ENCODE results near the gene PPFIA3. TPM values are rescaled to one million over a fixed set of nuclear protein-coding genes. Genes with fewer than 3 reads are reported as not detected.

Gene PPFIA3
- total and polyA plus RNA-seq, 2 of the 4 experiments (the other 2 are of a cell fraction): 0.90 to 2.4 TPM

DNA sequence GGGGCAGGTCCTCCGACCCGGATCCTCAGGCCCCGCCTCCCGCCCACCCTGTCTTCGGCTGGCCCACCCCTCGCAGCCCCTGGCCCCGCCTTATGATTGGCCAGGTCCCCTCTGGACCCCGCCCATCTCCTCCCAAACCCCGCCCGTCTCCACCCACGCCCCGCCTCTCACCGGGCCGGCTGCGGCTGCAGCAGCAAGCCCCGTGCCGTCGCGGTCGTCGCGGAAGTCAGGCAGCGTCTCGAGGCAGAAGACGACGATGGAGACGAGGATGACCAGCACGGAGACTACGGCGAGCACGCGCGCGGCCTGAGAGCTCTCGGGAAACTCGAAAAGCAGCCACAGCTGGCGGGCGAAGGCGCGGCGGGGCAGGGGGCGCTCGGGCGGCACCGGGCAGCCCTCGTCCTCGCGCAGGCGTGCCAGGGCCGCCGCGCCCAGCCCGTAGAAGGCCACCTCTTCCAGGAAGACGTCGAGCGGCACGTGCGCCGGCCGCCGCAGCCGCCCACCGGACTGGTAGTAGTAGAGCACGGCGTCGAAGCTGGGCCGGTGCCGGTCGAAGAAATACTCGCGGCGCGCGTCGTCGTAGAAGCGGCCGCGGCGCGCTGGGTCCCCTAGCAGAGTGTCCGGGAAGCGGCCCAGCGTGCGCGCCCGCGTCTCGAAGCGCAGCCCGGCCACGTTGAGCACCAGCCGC, 47.3 kb upstream of the PPFIA3 start:
- Histone ChIP-seq H4K91ac (ENCODE audit: insufficient read depth, low read depth, low read length) (no peak overlapping the region), H2BK20ac (ENCODE audit: low read depth, low read length) (no peak overlapping the region), H3K4me1 (ENCODE audit: control insufficient read depth, insufficient read depth, low read length) (no peaks in the 10 kb centered on the region), H3K9me3 (ENCODE audit: control insufficient read depth, insufficient read depth, low read length) (peaks cover 18% of the 10 kb centered on the region), H2AFZ (replicated peaks; ENCODE audit: low read length, poor library complexity) (peak overlapping the region; percentile 75), H2BK120ac (ENCODE audit: low read depth, low read length) (no peak overlapping the region), H4K8ac (ENCODE audit: low read depth in 2 of 2, low read length in 2 of 2) (no peak overlapping the region), H3K23ac (ENCODE audit: low read depth, low read length) (no peak overlapping the region), H3K18ac (ENCODE audit: low read depth, low read length) (no peak overlapping the region), H3K27ac (ENCODE audit: insufficient read depth, low read length) (no peak overlapping the region), H3K4ac (ENCODE audit: low read depth, low read length) (no peak overlapping the region), H2AK5ac (ENCODE audit: low read depth, low read length) (no peak overlapping the region), H3K9ac (ENCODE audit: low read depth, low read length) (no peak overlapping the region), H4K20me1 (ENCODE audit: insufficient read depth, low read length) (no peaks in the 10 kb centered on the region), H3K9me1 (ENCODE audit: insufficient read depth, low read length) (no peaks in the 10 kb centered on the region), H4K5ac (ENCODE audit: low read depth, low read length) (no peak overlapping the region), H3K27me3 (ENCODE audit: control insufficient read depth, insufficient read depth, low read length) (peaks cover 42% of the 10 kb centered on the region), H2BK5ac (ENCODE audit: low read depth, low read length, poor library complexity, severe bottlenecking) (no peak overlapping the region), H2BK15ac (ENCODE audit: low read depth, low read length) (no peak overlapping the region), H3K14ac (replicated peaks; ENCODE audit: low read depth, low read length) (no peak overlapping the region), H3K36me3 (ENCODE audit: control insufficient read depth, insufficient read depth, low read length) (no peaks in the 10 kb centered on the region), H3K56ac (ENCODE audit: extremely low read depth, insufficient read depth, low read length) (no peak overlapping the region), H3K79me1 (ENCODE audit: low read depth in 1 of 2, low read length in 2 of 2) (no peaks in the 10 kb centered on the region), H2AK9ac (replicated peaks; ENCODE audit: low read depth, low read length, poor library complexity) (no peak overlapping the region), H3K4me3 (ENCODE audit: insufficient read depth, low read depth, low read length) (no peak overlapping the region), H3K4me2 (ENCODE audit: low read depth, low read length) (no peak overlapping the region)
- ChIA-PET CTCF (no interaction called here), POLR2A (ENCODE audit: unreplicated experiment) (no interaction called here)
- no TSS peak for BruUV-seq (replicated peaks)
- TF ChIP-seq USF2 (IDR thresholded peaks at IDR 0.05; ENCODE audit: low read depth, low read length): no peak
- TF ChIP-seq MAFK (IDR thresholded peaks at IDR 0.05; ENCODE audit: low read depth, low read length): no peak
- no peak for TF ChIP-seq CEBPB (IDR thresholded peaks at IDR 0.05; ENCODE audit: low read depth, low read length)
- no peak for TF ChIP-seq SMC3 (IDR thresholded peaks at IDR 0.05; ENCODE audit: low read depth, low read length)
- TF ChIP-seq BHLHE40 (IDR thresholded peaks at IDR 0.05; ENCODE audit: low read depth, low read length): no peak
- TF ChIP-seq RAD21 (IDR thresholded peaks at IDR 0.05; ENCODE audit: low read length): no peak
- TF ChIP-seq RFX5 (IDR thresholded peaks at IDR 0.05; ENCODE audit: low read depth, low read length): no peak
- intact Hi-C loops (cut with micrococcal nuclease): loop anchor here (5.0 kb wide), 1 partner anchor 80 kb away; the partner anchor contains the start of genes GYS1 and RUVBL2
- WGBS, 2 experiments (ENCODE audit: extremely low coverage in 2 of 2, insufficient read length in 1 of 2): 6% methylated on average over 55 of the region's 93 CpGs; no CpG with 5 or more reads in 1 of the 2 experiments
- dilution Hi-C loops (cut with HindIII; ENCODE audit: low sequenced_read_pairs, unreplicated experiment): no loop called here
- ATAC-seq (ENCODE audit: low read depth): peak; percentile 50
- in situ Hi-C loops (cut with MboI; ENCODE audit: low sequenced_read_pairs): no loop called here
- no peak for DNase-seq
